Right atrium auricular region (tissue), 2 donors: ENCODE data around the gene DGKE. TPM values are rescaled to one million over a fixed set of nuclear protein-coding genes. Genes with fewer than 3 reads are reported as not detected.

ENCODE experiments used
- DNase-seq: peaks from one replicate; pipeline ENCODE4 v3.0.0-alpha.2; 2019; ENCODE audit warnings: low spot score
- H3K27ac ChIP-seq, 2 donors: fragments of 200-600 bp; sonication (generic); 1 replicate in 1 of 2; 2 replicates in 1 of 2; pipeline ENCODE4 v1.5.1; 2016 to 2019
- H3K27me3 ChIP-seq, 2 donors: fragments of 200-600 bp; sonication (generic); one replicate each; pipeline versions ENCODE4 v1.5.1 to v1.6.0; 2017 to 2019
- H3K36me3 ChIP-seq: fragments of 200-600 bp; sonication (generic); one replicate; pipeline ENCODE4 v1.5.1; 2016
- H3K4me1 ChIP-seq, 2 donors: fragments of 200-600 bp; sonication (generic); one replicate each; pipeline versions ENCODE4 v1.5.1 to v1.6.0; 2017 to 2019
- H3K4me3 ChIP-seq, 2 donors: fragments of 200-600 bp; sonication (generic); 1 replicate in 1 of 2; 2 replicates in 1 of 2; pipeline ENCODE4 v1.5.1; 2017 to 2019; ENCODE audit warnings: mild to moderate bottlenecking in 1 of 2, moderate library complexity in 1 of 2
- H3K9me3 ChIP-seq, 2 donors: fragments of 200-600 bp; sonication (generic); one replicate each; pipeline ENCODE4 v1.5.1; 2019
- total RNA-seq, 2 donors: library from RNA; depleted of rRNA; stranded (reverse); fragments of >200 nt; gene quantifications; one replicate each; pipeline ENCODE4 v1.1.0, GENCODE V29; 2016
- TF ChIP-seq, protein P1 (sequence below), 2 donors: fragments of 200-600 bp; sonication (generic); IDR thresholded peaks; one replicate each; pipeline ENCODE4 v1.5.1; 2019; ENCODE audit warnings: antibody characterized with exemption in 2 of 2

The DGKE gene
- total RNA-seq, 2 donors from 2014 or later, result 3.4 to 3.7 TPM

DNA sequence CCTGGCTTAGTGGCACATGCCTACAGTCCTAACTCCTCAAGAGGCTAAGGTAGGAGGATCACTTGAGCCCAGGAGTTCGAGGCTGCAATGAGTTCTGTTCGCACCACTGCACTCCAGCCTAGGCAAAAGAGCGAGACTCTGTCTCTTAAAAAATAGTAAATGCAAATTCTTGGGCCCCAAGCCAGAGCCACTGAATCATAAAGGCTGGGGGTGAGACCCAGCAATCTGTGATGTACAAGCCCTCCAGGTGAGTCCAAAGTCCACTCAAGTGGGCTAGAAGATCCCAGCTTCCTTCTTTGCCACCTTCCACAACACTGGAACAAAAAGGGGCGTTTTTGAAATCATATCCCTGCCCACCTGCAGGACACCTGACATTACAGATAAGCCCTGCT is 63.0 kb downstream of the DGKE start:
- Histone ChIP-seq H3K9me3 (no peaks in the 10 kb centered on the region), H3K27me3 (no peaks in the 10 kb centered on the region), H3K27ac (no peak overlapping the region), H3K4me3 (no peak overlapping the region), H3K4me1 (no peaks in the 10 kb centered on the region), H3K36me3 (peaks cover 91% of the 10 kb centered on the region)
- DNase-seq, result no peak
- TF ChIP-seq, protein P1, sequence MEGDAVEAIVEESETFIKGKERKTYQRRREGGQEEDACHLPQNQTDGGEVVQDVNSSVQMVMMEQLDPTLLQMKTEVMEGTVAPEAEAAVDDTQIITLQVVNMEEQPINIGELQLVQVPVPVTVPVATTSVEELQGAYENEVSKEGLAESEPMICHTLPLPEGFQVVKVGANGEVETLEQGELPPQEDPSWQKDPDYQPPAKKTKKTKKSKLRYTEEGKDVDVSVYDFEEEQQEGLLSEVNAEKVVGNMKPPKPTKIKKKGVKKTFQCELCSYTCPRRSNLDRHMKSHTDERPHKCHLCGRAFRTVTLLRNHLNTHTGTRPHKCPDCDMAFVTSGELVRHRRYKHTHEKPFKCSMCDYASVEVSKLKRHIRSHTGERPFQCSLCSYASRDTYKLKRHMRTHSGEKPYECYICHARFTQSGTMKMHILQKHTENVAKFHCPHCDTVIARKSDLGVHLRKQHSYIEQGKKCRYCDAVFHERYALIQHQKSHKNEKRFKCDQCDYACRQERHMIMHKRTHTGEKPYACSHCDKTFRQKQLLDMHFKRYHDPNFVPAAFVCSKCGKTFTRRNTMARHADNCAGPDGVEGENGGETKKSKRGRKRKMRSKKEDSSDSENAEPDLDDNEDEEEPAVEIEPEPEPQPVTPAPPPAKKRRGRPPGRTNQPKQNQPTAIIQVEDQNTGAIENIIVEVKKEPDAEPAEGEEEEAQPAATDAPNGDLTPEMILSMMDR (IDR thresholded peaks at IDR 0.05), result no peak

DNA sequence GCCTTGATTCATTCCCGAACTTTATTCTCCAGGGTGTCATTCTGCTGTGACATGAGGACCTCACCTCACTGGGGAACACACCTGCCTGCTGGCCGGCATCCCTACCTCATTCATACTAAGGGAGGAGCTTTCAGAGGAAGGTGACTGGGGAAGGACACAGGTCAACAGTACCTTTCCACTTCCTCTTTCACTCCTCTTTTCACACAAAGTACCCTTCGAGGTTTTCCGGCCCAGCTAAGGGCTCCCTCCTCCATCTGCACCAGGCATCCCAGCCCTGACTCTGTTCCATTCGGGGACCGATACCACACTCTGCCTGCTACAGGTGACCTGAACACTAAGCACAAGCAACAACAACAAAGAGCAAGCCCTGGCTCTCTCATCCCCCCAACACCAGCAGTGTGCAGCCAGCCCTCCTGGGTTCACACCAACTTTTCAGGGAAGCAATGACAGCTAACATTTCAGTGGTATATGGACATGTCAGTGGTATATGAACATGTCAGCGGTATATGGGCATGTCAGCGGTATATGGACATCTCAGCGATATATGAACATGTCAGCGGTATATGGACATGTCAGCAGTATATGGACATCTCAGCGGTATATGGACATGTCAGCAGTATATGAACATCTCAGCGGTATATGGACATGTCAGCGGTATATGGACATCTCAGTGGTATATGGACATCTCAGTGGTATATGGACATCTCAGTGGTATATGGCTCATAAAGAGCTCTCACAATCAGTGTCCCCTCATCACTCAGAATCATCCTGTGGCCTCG is 63.9 kb downstream of the DGKE start:
- no peaks in the 10 kb centered on the region for H3K27me3 ChIP-seq
- H3K9me3 ChIP-seq, result no peaks in the 10 kb centered on the region
- TF ChIP-seq, protein P1 (IDR thresholded peaks at IDR 0.05), result no peak
- H3K36me3 ChIP-seq, result peaks cover 95% of the 10 kb centered on the region
- no peaks in the 10 kb centered on the region for H3K4me1 ChIP-seq
- no peak overlapping the region for H3K4me3 ChIP-seq
- peak; percentile 48 for DNase-seq
- no peak overlapping the region for H3K27ac ChIP-seq

DNA sequence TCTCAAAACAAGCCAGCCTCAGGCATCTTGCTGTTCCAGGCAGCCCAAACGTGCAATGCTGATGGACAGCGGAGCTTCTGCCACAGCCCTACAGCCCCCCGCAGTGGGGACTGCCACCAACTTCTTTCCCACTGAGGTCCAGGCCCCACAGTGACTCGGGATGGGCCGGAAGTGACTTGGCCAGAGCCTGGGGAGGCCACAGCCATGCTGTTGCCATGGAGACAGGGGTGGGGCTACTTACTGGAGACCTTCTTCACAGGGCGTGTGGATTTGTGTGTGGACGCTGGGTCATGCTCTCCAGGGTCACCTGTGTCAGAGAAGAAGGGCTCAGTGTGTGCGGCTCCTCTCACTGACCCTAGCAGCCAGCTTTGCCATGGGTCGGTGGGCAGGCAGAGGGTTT is 64.9 kb downstream of the DGKE start:
- DNase-seq, result no peak
- TF ChIP-seq, protein P1 (IDR thresholded peaks at IDR 0.05), result no peak
- Histone ChIP-seq H3K9me3 (no peaks in the 10 kb centered on the region), H3K27ac (no peak overlapping the region), H3K4me3 (no peak overlapping the region), H3K27me3 (no peaks in the 10 kb centered on the region), H3K36me3 (peaks cover 95% of the 10 kb centered on the region), H3K4me1 (no peaks in the 10 kb centered on the region)

DNA sequence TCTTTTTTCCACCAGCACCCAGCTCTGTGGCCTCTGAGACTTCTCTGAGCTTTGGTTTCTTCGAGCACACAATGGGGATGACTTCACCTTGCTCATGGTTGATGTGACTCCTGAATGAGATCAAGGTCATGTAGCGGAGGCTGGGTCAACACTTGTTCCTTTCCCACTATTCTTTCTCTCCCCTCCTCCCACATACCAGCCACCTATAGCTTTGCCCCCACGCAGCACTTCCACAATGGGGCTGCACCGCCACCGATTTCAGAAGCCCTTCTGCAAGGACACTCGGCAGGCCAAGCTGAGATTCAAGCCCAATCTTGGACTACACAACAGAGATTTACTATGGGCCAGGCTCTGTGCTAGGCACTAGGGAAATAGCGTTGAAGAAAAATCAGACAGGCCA is 65.5 kb downstream of the DGKE start:
- no peaks in the 10 kb centered on the region for H3K9me3 ChIP-seq
- peaks cover 95% of the 10 kb centered on the region for H3K36me3 ChIP-seq
- TF ChIP-seq, protein P1 (IDR thresholded peaks at IDR 0.05), result no peak
- no peak for DNase-seq
- H3K4me1 ChIP-seq, result no peaks in the 10 kb centered on the region
- H3K27me3 ChIP-seq, result no peaks in the 10 kb centered on the region
- H3K27ac ChIP-seq, result no peak overlapping the region
- H3K4me3 ChIP-seq, result no peak overlapping the region

DNA sequence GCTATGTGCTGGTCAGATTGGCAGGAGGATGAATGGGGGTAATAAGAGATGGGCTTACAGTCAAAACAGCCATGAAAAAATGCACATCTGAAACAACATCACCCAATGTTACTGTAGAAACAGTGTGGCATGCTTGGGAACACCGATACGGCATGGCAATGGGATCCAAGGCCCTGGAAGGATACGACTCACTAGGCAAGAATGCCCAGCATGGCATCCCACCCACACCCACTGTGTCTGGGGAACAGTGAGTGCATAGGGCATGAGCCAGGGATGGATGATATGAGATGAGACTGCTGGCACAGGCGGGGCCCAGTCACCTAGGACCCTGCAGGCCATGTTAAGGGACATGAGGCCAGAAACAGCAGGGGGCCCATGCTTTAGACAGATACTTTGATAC is 68.4 kb downstream of the DGKE start:
- TF ChIP-seq, protein P1 (IDR thresholded peaks at IDR 0.05), result no peak
- Histone ChIP-seq H3K27ac (no peak overlapping the region), H3K4me1 (no peaks in the 10 kb centered on the region), H3K36me3 (peaks cover 95% of the 10 kb centered on the region), H3K4me3 (no peak overlapping the region), H3K27me3 (no peaks in the 10 kb centered on the region), H3K9me3 (no peaks in the 10 kb centered on the region)
- no peak for DNase-seq

DNA sequence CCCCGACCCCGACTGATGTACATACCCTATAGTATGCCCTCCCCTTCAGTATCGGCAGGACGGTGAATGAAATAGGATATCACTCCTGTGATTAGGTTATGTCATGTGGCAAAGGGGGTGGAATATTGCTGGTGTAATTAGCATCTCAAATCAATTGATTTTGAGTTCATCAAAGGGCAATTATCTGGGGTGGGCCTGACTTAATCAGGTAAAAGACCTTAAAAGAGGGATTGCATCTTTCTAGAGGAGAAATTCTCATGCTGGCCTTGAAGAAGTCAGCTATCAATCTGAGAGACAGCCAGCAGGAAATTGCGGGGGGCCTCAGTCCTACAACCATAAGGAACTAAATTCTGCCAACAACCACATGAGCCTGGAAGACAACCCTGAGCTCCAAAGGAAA is 69.6 kb downstream of the DGKE start:
- Histone ChIP-seq H3K36me3 (peaks cover 90% of the 10 kb centered on the region), H3K9me3 (no peaks in the 10 kb centered on the region), H3K27ac (no peak overlapping the region), H3K27me3 (no peaks in the 10 kb centered on the region), H3K4me1 (peaks cover 0 to 2% of the 10 kb centered on the region in 2 donors), H3K4me3 (no peak overlapping the region)
- TF ChIP-seq, protein P1 (IDR thresholded peaks at IDR 0.05), result no peak
- DNase-seq, result no peak
